OCI-LY7 (cell line): ENCODE data around the gene ARHGAP42. TPM values are rescaled to one million over a fixed set of nuclear protein-coding genes. Genes with fewer than 3 reads are reported as not detected.

ENCODE experiments used
- BruUV-seq: library from RNA; stranded (reverse); fragments of 400-500 nt; replicated peaks from 2 replicates; lab custom pipeline; 2021; lab: Mats Ljungman, UMichigan
- CTCF ChIA-PET: fragments of 300-600 bp; sonication (Branson Sonifier 250); formaldehyde crosslinking; loops from one replicate; lab custom pipeline; 2022; ENCODE audit warnings: antibody characterized with exemption; ENCODE audit not compliant: unreplicated experiment; lab: Charles Lee
- POLR2A ChIA-PET: fragments of 300-600 bp; sonication (Branson Sonifier 250); formaldehyde crosslinking; loops from one replicate; lab custom pipeline; 2022; ENCODE audit warnings: antibody characterized with exemption; lab: Charles Lee
- DNase-seq: peaks from one replicate; pipeline ENCODE4 v3.0.0-alpha.2; 2015; ENCODE audit warnings: low spot score
- H2AFZ ChIP-seq: fragments of 200-600 bp; sonication (generic), shearing (Covaris generic); 2 replicates; pipeline ENCODE4 v1.6.1; 2014; ENCODE audit warnings: mild to moderate bottlenecking, antibody characterized with exemption, low read length, moderate library complexity
- H3K27ac ChIP-seq: fragments of 200-600 bp; sonication (generic); 2 replicates; pipeline ENCODE4 v1.5.1; 2014; ENCODE audit warnings: mixed run types, low read depth, mild to moderate bottlenecking, moderate library complexity, low read length, inconsistent platforms; ENCODE audit not compliant: poor library complexity, severe bottlenecking
- H3K36me3 ChIP-seq: fragments of 200-600 bp; sonication (generic); 2 replicates; pipeline ENCODE4 v1.6.1; 2014; ENCODE audit warnings: mild to moderate bottlenecking, antibody characterized with exemption, low read length, moderate library complexity, mixed read lengths; ENCODE audit not compliant: insufficient read depth
- H3K4me1 ChIP-seq: fragments of 200-600 bp; sonication (generic); 2 replicates; pipeline ENCODE4 v1.5.1; 2014; ENCODE audit warnings: mild to moderate bottlenecking, low read length; ENCODE audit not compliant: insufficient read depth, poor library complexity, severe bottlenecking
- H3K4me2 ChIP-seq: fragments of 200-600 bp; sonication (generic); 2 replicates; pipeline ENCODE4 v1.6.1; 2014; ENCODE audit warnings: mild to moderate bottlenecking, low read length
- H3K4me3 ChIP-seq: fragments of 200-600 bp; sonication (generic); 2 replicates; pipeline ENCODE4 v1.5.1; 2014; ENCODE audit warnings: mild to moderate bottlenecking, low read depth, low read length; ENCODE audit not compliant: poor library complexity, severe bottlenecking
- H3K79me2 ChIP-seq: fragments of 200-600 bp; sonication (generic); 2 replicates; pipeline ENCODE4 v1.6.1; 2016; ENCODE audit warnings: low read depth, mild to moderate bottlenecking, low read length, moderate library complexity, mixed read lengths; ENCODE audit not compliant: insufficient read depth
- H3K9me2 ChIP-seq: fragments of 200-600 bp; sonication (generic); 2 replicates; pipeline ENCODE4 v1.6.1; 2016; ENCODE audit warnings: mild to moderate bottlenecking, low read length, mixed read lengths; ENCODE audit not compliant: insufficient read depth
- H3K9me3 ChIP-seq: fragments of 200-600 bp; sonication (generic); 2 replicates; pipeline ENCODE4 v1.6.1; 2014; ENCODE audit warnings: mild to moderate bottlenecking, mixed run types, low read length, mixed read lengths
- H4K20me1 ChIP-seq: fragments of 200-600 bp; sonication (generic); 2 replicates; pipeline ENCODE4 v1.6.1; 2014; ENCODE audit warnings: mild to moderate bottlenecking, antibody characterized with exemption, low read length, moderate library complexity, mixed read lengths; ENCODE audit not compliant: insufficient read depth
- CTCF ChIP-seq: fragments of 200-600 bp; sonication (generic); conservative IDR thresholded peaks from 2 replicates; pipeline ENCODE4 v1.5.1; 2014; ENCODE audit warnings: mild to moderate bottlenecking, antibody characterized with exemption, low read length, moderate library complexity, mixed read lengths
- EZH2phosphoT487 ChIP-seq: fragments of 200-600 bp; sonication (generic); IDR thresholded peaks from 2 replicates; pipeline ENCODE4 v1.6.1; 2018; ENCODE audit warnings: low read depth, borderline replicate concordance, mild to moderate bottlenecking, mixed run types, antibody characterized with exemption, low read length, moderate library complexity, mixed read lengths
- intact Hi-C: fragments of 100-400 bp; cut with micrococcal nuclease; formaldehyde crosslinking; loops from one replicate; pipeline ENCODE4 v1.10.0; 2022; ENCODE audit not compliant: unreplicated experiment
- total RNA-seq, 2 experiments: library from RNA; depleted of rRNA in 1 of 2; stranded (reverse); fragments of >200 nt in 1 of 2; shearing (Covaris generic) in 1 of 2; gene quantifications; 2 replicates each; pipeline ENCODE4 v1.2.3, GENCODE V29; 2014 to 2022

The ARHGAP42 gene
- total RNA-seq, 2 experiments from 2014 or later = not detected

GRCh38 chr11:100922121-100922520, 235.0 kb downstream of the ARHGAP42 start:
- Histone ChIP-seq H3K9me2 (no peaks in the 10 kb centered on the region), H3K79me2 (no peaks in the 10 kb centered on the region), H3K4me2 (no peak overlapping the region), H3K4me1 (no peaks in the 10 kb centered on the region), H3K36me3 (no peaks in the 10 kb centered on the region), H2AFZ (no peak overlapping the region), H4K20me1 (no peaks in the 10 kb centered on the region), H3K4me3 (no peak overlapping the region), H3K27ac (no peak overlapping the region), H3K9me3 (no peaks in the 10 kb centered on the region)
- POLR2A ChIA-PET = interaction anchor here (0.7 to 2.9 kb wide), 4 partner anchors 8 to 227 kb away, joined by 3 to 11 read pairs (median 3); no protein-coding TSS in a partner anchor
- DNase-seq = no peak
- CTCF ChIA-PET = no interaction called here
- intact Hi-C loops = no loop called here
- BruUV-seq = no TSS peak
- TF ChIP-seq CTCF = no peak
- TF ChIP-seq EZH2phosphoT487 = no peak

- ChIA-PET CTCF (no interaction called here), POLR2A (interaction anchor here (2.9 kb wide), 1 partner anchor 10 kb away, joined by 11 read pairs; no protein-coding TSS in a partner anchor)
- intact Hi-C loops = no loop called here
- no TSS peak for BruUV-seq
- Histone ChIP-seq H3K4me2 (no peak overlapping the region), H3K4me3 (no peak overlapping the region), H3K9me3 (no peaks in the 10 kb centered on the region), H4K20me1 (no peaks in the 10 kb centered on the region), H3K9me2 (no peaks in the 10 kb centered on the region), H3K4me1 (no peaks in the 10 kb centered on the region), H3K79me2 (no peaks in the 10 kb centered on the region), H3K36me3 (no peaks in the 10 kb centered on the region), H3K27ac (no peak overlapping the region), H2AFZ (no peak overlapping the region)
- no peak for TF ChIP-seq CTCF
- TF ChIP-seq EZH2phosphoT487 = no peak
- no peak for DNase-seq
Measured at GRCh38 chr11:100923555-100923954, 236.5 kb downstream of the ARHGAP42 start.

- Histone ChIP-seq H3K79me2 (no peaks in the 10 kb centered on the region), H2AFZ (no peak overlapping the region), H3K27ac (no peak overlapping the region), H3K4me1 (no peaks in the 10 kb centered on the region), H4K20me1 (no peaks in the 10 kb centered on the region), H3K9me2 (no peaks in the 10 kb centered on the region), H3K4me3 (no peak overlapping the region), H3K36me3 (no peaks in the 10 kb centered on the region), H3K4me2 (no peak overlapping the region), H3K9me3 (no peaks in the 10 kb centered on the region)
- CTCF ChIA-PET = interaction anchor here (1.2 kb wide), 1 partner anchor 8 kb away, joined by 3 read pairs; no protein-coding TSS in a partner anchor
- intact Hi-C loops = no loop called here
- no peak for DNase-seq
- no TSS peak for BruUV-seq
- TF ChIP-seq CTCF = no peak
- TF ChIP-seq EZH2phosphoT487 = no peak
- POLR2A ChIA-PET = interaction anchor here (0.5 to 3.3 kb wide), 6 partner anchors 13 to 821 kb away, joined by 3 to 17 read pairs (median 5); no protein-coding TSS in a partner anchor
Measured at GRCh38 chr11:100925935-100926334, 238.8 kb downstream of the ARHGAP42 start.
